PC-3 (cell line): ENCODE results near the gene PDZRN3.

Experiments used
- EZH2 ChIP-seq: fragments of 300-600 bp; sonication (generic); IDR thresholded peaks from one replicate; pipeline ENCODE4 v1.6.1; 2017; ENCODE audit warnings: antibody characterized with exemption, mild to moderate bottlenecking, low read length; ENCODE audit not compliant: unreplicated experiment
- TF ChIP-seq, protein P1 (sequence below): fragments of 300-600 bp; sonication (generic); conservative IDR thresholded peaks from 2 replicates; pipeline ENCODE4 v1.5.1; 2017; ENCODE audit warnings: antibody characterized with exemption, low read depth, mild to moderate bottlenecking, low read length

DNA sequence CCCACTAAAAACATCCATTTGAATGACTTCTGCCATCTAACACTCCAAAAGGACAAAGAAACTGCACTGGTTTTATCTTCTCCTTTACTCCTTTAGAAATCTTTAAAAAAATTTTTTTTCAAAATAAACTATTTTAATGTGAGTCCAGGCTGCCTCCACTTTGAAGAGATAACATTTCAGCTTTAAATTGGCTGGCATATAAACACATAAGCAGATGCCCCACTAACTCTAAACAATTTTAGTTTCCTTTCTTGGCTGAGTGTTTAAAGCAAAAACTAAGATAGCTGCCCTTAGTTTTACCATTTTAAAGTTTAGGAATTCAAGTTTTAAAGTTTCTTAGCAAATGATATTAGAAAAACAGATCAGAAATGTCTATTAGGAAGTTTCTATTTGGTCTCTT lies 39.9 kb downstream of the PDZRN3 start:
- TF ChIP-seq, protein P1, sequence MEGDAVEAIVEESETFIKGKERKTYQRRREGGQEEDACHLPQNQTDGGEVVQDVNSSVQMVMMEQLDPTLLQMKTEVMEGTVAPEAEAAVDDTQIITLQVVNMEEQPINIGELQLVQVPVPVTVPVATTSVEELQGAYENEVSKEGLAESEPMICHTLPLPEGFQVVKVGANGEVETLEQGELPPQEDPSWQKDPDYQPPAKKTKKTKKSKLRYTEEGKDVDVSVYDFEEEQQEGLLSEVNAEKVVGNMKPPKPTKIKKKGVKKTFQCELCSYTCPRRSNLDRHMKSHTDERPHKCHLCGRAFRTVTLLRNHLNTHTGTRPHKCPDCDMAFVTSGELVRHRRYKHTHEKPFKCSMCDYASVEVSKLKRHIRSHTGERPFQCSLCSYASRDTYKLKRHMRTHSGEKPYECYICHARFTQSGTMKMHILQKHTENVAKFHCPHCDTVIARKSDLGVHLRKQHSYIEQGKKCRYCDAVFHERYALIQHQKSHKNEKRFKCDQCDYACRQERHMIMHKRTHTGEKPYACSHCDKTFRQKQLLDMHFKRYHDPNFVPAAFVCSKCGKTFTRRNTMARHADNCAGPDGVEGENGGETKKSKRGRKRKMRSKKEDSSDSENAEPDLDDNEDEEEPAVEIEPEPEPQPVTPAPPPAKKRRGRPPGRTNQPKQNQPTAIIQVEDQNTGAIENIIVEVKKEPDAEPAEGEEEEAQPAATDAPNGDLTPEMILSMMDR = no peak
- no peak for TF ChIP-seq EZH2
